GM12864 (cell line): ENCODE results near the gene TUBB3.
"Not testable (repeated sequence)": the region's sequence is repeated elsewhere in the genome, so short reads cannot be mapped to it uniquely, and the experiment has no call there.

ENCODE experiments used
- DNase-seq: peaks from one replicate; pipeline ENCODE4 v3.0.0-alpha.2; 2011; ENCODE audit warnings: low read depth
- H3K4me3 ChIP-seq: 2 replicates; pipeline ENCODE4 v1.5.1; 2011; ENCODE audit warnings: mild to moderate bottlenecking, low read depth, low read length, control low read depth
- TF ChIP-seq, protein P1 (sequence below): IDR thresholded peaks from 2 replicates; pipeline ENCODE4 v1.5.1; 2011; ENCODE audit warnings: low read depth, mild to moderate bottlenecking, moderate library complexity, low read length, control low read depth, inconsistent platforms; ENCODE audit errors: missing control alignments

The TUBB3 gene

DNA sequence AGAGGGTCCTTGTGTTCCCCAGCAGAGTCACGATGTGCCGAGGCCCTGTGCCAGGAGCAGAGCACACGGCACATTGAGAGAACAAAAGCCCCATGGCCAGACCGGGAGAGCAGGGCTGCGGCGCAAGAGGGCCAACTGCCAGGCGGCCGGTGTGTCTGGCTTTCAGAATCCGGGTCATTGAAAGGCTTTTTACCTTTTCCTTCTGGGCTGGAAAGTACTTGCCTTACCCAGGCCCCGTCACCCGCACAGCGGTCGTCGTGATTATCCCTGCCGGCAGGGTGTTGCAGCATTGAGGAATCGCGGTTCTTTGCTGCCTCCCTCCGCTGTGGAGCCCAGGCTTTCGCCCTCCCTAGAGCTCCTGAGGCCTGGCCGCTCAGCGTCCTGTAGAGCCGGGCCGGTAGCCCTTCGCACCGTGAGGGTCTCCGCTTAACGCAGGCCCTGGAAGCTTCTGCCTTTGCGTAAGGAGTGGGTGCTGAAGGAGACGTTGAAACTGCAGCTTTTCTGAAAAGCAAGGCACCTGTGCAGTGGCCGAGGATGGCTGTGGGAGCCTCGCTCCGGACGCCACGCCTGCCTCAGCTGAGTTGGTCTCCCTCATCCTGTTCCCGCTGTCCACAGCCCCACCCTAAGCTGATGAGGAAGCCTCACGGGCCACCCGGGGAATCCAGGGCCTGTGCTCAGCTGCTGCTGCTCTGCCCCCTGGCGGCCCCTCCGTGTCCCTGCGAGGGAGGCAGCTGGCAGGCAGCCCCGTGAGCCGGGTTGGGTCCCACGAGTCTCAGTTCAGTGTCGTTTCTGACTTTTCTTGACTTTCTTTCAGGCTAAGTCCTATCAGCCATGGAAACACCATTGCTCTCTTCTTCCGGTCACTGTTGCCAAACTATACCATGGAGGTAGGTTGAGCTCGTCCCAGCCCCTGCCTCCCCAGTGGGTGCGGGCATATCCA, 13.1 kb upstream of the TUBB3 start:
- no peak overlapping the region for H3K4me3 ChIP-seq
- TF ChIP-seq, protein P1, sequence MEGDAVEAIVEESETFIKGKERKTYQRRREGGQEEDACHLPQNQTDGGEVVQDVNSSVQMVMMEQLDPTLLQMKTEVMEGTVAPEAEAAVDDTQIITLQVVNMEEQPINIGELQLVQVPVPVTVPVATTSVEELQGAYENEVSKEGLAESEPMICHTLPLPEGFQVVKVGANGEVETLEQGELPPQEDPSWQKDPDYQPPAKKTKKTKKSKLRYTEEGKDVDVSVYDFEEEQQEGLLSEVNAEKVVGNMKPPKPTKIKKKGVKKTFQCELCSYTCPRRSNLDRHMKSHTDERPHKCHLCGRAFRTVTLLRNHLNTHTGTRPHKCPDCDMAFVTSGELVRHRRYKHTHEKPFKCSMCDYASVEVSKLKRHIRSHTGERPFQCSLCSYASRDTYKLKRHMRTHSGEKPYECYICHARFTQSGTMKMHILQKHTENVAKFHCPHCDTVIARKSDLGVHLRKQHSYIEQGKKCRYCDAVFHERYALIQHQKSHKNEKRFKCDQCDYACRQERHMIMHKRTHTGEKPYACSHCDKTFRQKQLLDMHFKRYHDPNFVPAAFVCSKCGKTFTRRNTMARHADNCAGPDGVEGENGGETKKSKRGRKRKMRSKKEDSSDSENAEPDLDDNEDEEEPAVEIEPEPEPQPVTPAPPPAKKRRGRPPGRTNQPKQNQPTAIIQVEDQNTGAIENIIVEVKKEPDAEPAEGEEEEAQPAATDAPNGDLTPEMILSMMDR, result peak; percentile 91
- DNase-seq, result no peak

DNA sequence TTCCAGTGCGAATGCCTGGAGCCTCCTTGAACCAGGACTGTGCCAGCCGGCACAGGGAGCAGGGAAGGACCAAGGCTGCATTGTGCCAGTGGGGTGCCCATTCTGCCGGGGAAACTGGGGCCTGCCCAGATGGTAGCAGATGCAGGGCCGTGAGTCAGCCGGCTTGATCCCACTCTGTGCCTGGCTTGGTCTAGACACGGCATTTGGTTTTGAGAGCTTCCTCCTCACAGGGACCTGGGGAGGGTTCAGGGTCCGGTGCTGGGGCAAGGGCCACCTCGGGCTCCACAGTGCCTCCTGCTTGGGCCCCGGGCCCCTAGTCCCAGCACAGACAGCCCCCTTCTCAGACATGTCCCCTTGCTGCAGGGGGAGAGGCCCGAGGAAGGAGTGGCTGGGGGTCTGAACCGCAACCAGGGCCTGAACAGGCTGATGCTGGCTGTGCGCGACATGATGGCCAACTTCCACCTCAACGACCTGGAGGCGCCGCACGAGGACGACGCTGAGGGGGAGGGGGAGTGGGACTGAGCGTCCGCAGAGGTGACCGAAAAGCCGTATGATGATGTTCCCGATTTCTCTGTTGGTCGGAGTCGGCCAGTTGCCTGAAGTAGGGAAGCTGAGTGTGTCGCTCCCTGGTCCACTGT, 12.3 kb upstream of the TUBB3 start:
- DNase-seq, result no peak

DNA sequence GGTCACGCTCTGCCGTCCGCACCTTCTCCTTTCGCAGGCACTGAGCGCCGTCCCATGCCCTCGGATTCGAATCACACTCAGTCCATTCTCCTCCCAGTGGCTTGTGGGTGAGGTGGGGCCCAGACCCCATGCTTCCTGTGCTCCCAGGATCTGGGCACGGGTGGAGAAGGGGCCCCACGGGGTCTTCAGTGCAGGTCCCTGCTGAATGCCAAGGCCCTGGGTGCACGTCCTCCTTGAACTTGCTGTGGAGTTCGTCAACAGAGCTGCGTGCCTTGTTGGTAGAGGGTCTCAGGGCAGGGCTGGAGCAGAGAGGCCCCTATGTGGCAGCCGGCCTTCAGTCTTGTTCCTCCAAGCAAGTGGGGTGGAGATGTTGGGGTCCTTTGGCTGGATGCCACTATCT, 11.8 kb upstream of the TUBB3 start:
- DNase-seq, result no peak
- TF ChIP-seq, protein P1, result no peak
- no peak overlapping the region for H3K4me3 ChIP-seq

More for the DNA sequence above, 12.3 kb upstream of the TUBB3 start:
- TF ChIP-seq, protein P1, result no peak
- H3K4me3 ChIP-seq, result no peak overlapping the region

DNA sequence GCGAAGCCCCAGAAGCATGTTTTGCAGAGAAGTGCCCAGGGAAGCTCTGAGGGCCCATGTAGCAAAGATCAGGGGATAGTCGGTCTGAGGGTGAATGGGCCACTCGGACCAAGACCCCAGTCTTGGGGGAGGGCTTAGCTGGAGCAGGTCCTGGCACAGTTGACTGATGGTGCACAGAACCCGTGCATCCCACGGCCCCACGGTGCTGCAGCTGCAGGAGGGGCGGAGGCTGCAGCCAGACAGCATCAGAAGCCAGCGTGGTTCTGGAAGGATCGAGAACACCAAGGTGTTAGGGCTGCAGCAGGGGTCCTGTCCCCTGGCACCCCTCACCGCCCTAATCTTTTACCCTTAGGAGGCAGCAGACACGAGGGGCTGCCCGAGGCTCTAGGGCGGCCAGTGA, 11.0 kb upstream of the TUBB3 start:
- DNase-seq, result no peak

DNA sequence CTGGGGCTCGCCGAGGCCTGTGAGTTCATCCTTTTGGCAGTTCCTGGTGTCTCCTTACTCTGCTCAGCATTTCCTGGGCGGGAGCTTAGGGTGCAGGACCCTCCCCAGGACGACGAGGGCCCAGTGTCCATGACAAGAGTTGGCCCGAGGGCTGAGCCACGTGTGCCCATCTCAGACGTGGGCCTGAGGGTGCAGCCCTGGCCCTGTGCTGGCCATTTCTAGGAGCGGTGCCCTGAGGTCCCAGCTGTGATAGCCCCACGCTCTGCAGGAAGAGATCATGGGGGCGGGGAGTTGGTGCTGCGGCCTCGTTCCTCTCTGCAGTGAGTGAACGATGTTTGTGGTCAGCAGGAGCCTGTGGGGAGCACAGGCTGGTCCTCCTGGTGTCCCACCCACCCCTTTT, 10.5 kb upstream of the TUBB3 start:
- TF ChIP-seq, protein P1, result no peak
- no peak for DNase-seq
- no peak overlapping the region for H3K4me3 ChIP-seq

More for the DNA sequence above, 11.0 kb upstream of the TUBB3 start:
- H3K4me3 ChIP-seq, result no peak overlapping the region
- TF ChIP-seq, protein P1, result no peak

DNA sequence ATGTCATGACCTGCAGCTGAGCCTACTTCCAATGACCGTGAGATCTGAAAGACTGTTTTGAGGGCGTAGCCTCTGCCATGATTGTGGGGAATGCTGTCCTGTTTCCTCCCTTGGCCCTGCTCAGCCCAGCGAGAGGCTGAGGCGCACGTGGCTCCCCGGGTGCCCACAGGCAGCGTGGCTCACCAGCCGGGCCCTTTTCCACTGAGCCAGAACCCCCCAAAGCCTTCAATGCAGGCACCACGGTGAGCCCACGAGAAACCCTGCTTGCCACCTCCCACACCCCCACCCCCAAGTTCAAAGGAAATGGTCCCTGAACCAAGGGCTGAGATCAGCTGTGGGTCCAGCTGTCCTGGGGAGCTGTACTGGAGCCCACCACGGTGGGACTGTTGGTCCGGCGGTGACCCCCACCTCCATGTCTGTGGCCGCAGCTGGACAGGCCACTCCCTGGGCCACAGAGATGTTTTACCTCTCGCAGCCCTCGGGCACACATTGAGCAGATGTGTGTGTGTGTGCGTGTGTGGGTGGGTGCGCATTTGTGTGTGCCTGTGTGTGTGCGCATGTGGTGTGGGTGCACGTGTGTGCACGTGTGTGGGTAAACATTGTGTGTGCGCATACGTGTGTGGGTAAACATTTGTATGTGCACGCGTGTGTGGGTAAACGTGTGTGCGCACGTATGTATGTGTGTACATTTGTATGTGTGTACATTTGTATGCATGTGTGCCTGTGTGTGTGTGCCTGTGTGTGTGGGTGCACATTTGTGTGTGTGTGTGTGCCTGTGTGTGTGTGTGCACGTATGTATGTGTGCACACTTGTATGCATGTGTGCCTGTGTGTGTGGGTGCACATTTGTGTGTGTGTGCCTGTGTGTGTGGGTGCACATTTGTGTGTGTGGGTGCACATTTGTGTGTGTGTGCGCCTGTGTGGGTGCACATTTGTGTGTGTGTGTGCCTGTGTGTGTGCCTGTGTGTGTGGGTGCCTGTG, 9.4 kb upstream of the TUBB3 start:
- no peak for DNase-seq
- TF ChIP-seq, protein P1, result no peak
- H3K4me3 ChIP-seq, result no peak overlapping the region

DNA sequence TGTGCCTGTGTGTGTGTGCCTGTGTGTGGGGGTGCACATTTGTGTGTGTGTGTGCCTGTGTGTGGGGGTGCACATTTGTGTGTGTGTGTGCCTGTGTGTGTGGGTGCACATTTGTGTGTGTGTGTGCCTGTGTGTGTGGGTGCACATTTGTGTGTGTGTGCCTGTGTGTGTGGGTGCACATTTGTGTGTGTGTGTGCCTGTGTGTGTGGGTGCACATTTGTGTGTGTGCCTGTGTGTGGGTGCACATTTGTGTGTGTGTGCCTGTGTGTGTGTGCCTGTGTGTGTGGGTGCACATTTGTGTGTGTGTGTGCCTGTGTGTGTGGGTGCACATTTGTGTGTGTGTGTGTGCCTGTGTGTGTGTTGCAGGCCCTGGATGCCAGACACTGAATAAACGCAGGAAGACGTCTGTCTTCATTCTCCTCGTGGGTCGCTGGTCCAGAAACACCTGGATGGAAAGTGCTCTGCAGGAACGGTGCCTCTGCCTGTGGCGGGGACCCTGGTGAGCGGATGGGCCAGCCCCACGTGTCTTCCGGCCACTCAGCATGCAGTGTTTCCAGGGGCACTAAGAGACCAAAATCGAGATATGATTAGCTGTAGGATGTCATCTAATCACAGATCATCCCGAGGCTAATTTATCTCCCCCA, 8.4 kb upstream of the TUBB3 start:
- H3K4me3 ChIP-seq, DNase-seq: not testable (repeated sequence)
